RPMI7951 (cell line): ENCODE data around the gene ZNF560. TPM values are rescaled to one million over a fixed set of nuclear protein-coding genes. Genes with fewer than 3 reads are reported as not detected.
A peak's percentile ranks its signal among the peaks of the same experiment; 100 is the strongest.

Experiments used
- DNase-seq: peaks from one replicate; pipeline ENCODE4 v3.0.0-alpha.2; 2012; ENCODE audit warnings: low read depth
- total RNA-seq: library from RNA; depleted of rRNA; stranded (reverse); fragments of >200 nt; shearing (Covaris generic); gene quantifications from 2 replicates; pipeline ENCODE4 v1.2.3, GENCODE V29; 2014; rRNA removed

ZNF560 gene
- total RNA-seq, 1 experiment from 2014 or later, result 3.1 TPM

DNA sequence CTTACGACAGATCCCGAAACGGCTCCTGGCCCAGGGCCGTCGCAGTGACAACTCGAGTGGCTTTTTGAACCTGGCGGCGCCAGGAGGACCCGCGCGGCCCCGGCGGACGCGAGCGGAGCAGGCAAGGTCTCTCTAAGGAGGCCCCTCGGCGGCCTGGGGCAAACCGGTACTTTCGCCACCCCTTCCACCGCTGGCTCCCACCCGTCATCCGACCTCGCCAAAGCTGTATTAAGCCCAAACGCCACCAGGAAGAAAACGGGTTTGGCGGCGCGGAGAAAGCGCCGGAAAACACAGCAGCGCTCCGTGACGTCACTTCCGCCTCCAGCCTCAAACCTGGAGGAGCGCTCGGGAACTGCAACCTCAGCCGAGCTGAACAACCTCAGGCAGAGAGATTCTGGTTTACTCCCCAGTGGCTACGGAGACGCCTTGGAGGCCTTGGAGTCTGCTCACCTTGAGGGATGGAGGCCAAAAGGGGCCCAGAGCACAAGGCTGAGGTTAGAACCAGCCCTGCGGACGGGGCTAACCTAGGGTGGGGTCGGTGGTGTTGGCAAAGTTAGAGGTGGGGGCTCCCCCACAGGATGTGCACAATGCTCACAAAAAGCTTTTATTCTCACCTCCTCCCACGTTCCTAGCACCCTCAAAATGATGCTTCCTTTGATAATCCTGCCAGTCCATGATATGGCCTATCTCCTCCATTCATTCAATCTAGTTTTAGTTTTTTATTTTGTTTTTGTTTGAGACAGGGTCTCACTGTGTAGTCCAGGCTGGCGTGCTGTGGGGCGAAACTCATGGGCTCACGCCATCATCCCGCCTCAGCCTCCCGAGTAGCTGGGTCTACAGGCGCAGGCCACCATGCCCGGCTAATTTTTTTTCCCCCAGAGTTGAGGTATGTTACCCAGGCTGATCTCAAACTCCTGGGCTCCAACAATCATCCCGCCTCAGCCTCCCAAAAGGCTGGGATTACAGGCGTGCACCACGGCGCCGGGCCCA, 62.8 kb downstream of the ZNF560 start, which contains the start of gene ZNF266:
Gene ZNF266, minus strand, starts transcription at position 295 of the 990 bp plus-strand sequence. CDS start 15,484 bp downstream, outside the sequence.
- peak; percentile 92 for DNase-seq

DNA sequence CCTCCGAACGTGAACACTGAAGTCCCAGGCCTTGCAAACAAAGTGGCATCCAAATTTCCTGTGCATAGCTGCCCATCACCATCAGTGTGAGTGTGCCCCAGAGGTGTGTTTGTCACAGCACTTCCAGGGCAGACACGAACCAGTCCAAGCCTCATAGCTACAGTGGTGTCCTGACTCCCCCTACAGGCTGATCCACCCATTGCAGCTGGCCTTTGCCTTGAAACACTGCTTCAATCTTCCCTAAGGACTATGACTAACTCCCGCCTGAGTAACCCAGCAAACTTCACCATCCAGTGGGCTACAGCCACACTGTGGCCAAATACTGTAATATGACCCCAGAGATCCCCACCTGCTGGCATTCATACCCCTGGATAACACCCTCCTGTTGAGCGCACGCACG, 66.9 kb downstream of the ZNF560 start:
- peak; percentile 7 for DNase-seq

DNA sequence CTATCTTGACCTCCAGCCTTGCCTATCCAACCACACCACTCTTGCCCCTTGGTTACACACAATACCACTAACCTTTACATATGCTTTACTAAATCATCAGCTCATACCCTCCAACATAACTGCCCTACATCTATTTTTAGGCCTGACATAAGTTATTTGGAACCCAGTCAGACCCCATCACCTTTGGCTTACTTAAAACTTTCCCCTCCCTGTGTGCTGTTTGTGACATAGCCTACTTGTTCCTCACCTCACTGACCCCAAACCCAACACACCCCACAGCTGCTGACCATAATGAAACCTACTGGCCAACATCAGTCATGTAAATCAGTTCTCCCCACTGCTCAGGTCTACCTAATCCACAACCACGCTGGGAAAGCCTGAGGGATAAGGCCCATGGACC, 68.0 kb downstream of the ZNF560 start:
- DNase-seq, result no peak

DNA sequence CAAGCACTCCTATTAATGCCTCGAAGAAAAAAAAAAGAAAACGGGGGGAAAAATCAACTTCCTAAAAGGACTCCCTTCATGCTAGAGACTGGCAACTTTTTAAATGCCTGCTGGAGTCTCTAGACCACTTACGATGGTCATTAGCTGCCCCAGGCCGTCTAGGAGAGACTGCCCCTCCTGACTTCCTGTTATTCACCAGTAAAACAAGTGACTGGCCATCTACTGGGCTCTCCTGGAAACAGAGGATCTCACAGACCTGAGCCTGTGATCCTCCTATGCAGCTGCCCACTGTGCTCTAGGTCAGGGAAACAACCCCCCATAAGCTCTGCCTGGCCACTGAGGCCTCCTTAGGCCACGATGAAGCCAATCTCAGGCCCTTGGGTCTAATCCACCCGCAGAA, 70.5 kb downstream of the ZNF560 start:
- no peak for DNase-seq

Other genes starting within 250 kb of the ZNF560 start
- gene OR7E24, start 247.7 kb downstream of the ZNF560 start, total RNA-seq, result not detected in 2 replicates
- 10.1 and 11.7 TPM in 2 replicates for gene ZNF699, start 188.8 kb downstream of the ZNF560 start, total RNA-seq
- gene ZNF559, start 174.4 kb downstream of the ZNF560 start, total RNA-seq, result 14.4 and 21.4 TPM in 2 replicates
- gene ZNF177, start 135.6 kb downstream of the ZNF560 start, total RNA-seq, result 2.5 and 3.1 TPM in 2 replicates
- gene ZNF266, start 63.0 kb downstream of the ZNF560 start, total RNA-seq, result 10.8 and 11.5 TPM in 2 replicates
- gene ZNF426, start 40.0 kb upstream of the ZNF560 start, total RNA-seq, result 8.5 and 13.8 TPM in 2 replicates
- gene ZNF121, start 85.9 kb upstream of the ZNF560 start, total RNA-seq, result 29.2 and 31.8 TPM in 2 replicates
- gene ZNF561, start 122.6 kb upstream of the ZNF560 start, total RNA-seq, result 9.0 and 19.2 TPM in 2 replicates
- gene ZNF562, start 176.5 kb upstream of the ZNF560 start, total RNA-seq, result 26.2 and 34.0 TPM in 2 replicates